Fibroblast of upper back skin (primary cell): Measurements from ENCODE around the gene KRT4.
"Not testable (repeated sequence)": the region's sequence is repeated elsewhere in the genome, so short reads cannot be mapped to it uniquely, and the experiment has no call there.

ENCODE experiments used
- DNase-seq: peaks from one replicate; pipeline ENCODE4 v3.0.0-alpha.2; 2013

KRT4 gene

DNA sequence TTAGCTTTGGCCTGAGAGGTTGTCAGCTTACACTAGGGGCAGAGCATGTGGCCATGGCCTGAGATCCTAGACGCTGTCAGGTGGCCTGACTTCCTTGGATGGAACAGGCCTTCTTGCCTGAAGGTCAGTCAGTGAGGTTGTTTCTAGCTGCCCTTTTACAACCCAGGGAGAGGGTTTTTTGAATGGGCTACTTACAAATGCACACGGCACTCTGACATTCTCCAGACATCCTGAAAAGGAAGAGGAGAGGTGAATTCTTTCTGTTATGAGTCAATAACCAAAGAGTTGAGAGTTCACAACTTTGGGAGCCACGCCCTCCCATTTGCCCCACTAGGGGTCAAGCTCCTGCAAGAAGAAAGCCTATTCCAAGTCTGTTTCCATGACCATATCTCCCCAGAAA is 44.6 kb downstream of the KRT4 start:
- no peak for DNase-seq

DNA sequence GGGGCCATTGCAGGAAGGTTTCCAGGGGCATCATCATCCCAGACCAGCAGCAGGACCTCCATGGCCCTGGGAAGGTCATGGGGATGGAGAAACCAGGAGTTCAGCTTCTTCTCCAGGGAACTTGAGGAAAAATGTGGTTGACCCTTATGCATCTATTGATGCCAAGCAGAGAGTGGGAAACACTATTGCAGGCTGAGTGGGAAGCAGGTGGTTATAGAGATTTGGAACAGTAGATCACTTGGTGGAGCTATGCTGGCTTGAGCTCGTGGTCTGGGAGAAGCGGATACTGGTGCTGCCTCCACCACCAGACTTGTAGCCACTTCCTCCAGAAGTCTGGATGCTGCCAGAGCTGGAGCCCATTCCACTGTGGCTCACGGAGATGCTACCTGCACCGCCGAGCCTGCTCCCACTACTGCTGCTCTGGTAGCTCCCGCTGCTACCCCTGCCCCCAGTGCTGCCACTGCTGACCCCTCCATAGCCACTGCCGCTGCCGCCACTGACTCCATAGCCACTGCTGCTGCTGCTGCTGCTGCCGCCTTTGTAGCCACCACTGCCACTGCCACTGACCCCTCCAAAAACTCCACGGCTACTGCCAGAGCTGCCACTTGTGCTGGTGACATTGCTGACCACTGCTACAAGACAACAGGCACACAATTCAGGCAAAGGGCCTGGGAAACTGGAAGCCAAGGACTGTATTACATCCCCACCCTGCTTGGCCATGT is 45.3 kb downstream of the KRT4 start:
- DNase-seq: no peak

DNA sequence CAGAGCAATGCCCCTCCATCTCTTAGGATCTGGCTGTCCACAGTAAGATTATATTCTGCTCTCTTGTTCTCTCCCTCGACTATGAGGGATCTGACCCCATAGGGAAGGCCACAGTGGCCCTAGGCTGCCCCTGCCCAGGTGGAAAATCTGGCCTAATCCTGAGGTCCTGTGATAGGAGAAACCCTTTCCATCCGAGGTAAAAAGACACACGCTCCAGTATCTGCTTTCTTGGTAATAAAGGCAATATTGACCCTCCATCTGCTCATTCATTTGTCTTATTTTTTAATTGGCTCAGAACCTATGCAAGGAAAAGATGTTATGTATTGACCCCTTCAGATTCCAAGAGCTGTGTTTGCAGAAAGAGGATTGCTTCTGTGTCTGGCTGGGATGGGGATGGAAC is 46.5 kb downstream of the KRT4 start:
- DNase-seq: no peak

DNA sequence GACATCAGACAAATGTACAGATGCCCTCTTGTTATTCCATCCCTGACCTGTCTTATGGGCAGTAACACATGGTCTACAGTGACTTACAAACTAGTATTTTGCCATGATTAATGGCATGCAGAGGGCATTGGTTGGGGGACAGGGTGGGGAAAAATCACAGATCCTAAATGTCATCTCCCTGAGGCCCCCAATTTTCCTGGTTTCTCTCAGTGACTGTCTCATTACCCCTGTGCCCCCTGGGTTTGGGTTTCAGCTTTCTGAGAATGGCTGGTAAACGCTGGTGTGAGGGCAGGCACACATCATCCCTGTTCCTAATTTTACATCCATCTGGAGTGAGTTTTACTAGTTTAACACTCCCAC is 46.9 kb downstream of the KRT4 start:
- no peak for DNase-seq

DNA sequence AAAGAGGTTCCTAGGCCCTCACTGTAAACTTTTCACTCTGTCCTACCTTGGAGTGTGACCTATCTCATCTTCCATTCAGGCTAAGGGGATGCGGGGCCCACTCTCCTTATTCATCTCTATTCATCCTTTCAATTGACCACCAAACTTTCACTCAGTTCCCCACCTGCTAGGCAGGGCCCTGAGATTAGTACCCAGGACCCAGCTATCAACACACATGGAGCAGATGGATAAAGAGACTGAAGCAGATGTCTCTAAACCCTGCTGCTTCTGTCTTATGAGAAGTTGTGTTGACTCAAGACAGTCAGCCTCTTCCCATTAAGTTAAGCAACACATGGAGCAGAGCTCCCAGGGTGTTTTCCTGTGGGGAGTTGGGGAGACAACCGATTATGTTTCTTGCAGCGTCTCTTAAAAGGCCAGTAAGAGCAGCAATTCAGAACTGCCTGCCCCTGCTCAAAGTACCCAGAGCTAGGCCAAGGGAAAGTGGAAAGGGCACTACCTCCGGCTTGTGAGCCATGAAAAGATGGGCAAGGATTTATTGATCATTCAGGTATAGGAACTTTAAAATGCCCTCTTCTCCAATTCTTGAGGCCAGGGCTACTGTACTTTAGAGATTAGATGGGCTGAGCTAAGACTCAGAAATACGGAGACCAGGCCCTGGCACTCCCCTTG is 47.4 kb downstream of the KRT4 start:
- no peak for DNase-seq

DNA sequence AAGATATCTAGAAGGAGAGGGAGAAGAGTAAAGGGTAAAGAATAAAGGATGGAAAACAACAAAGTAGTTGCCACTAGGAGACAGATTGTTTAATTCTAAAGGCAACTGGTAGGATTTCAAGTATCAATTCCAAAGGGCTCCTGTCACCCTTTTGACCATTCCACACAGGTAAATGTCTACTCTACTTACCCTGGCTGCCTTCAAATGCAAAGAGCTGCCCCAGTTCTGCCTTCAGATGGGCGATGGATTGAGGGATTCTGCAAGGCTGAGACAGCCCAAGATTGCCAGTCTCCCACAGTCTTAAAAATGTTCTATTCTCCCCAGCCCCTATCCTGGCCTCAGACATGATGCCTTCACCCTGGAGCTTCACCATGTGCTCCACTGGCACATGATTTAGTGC is 48.2 kb downstream of the KRT4 start:
- no peak for DNase-seq

DNA sequence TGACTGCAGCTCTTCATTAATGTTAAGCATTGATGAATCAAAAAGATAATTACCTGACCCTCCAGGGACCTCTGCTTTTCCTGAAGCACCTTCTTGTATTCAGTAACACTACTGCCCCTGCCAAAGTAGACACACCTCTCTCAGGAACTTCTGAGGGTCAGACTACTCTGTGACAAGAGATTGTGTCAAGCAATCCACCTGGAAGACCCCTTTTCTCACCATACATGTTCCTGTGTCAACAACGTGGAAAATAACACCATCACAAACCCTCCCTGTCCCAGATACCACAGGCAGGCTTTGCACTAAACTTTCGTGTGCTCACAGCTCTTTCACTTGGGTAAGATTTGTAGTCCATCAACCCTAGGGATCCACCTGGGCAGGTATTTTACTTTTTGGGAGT is 49.9 kb downstream of the KRT4 start:
- DNase-seq: no peak

DNA sequence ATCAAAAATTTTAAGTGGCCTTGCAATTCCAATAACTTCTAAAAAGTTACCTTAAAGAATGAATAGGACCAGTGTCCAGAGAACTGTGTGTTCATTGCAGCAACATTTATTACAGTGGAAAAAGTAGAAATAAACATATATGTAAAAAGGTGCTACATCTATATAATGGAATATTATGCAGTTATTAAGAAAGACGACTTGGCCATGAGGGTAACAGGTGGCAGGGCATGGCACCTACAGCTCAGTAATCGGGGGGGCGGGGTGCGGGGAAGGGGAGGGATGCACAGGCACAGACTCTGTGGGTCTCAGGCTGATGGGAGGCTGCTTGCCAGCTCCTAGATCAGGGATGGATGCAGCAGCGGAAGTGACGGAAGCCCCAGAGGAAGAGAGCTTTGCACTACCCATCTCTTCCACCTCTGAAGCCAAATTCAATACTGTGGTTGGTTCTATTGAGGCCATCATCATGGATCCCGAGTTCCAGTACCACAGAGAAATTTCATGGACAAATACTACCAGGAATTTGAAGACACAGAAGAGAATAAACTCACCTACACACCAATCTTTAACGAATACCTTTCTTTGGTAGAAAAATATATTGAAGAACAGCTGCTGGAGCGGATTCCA is 50.8 kb downstream of the KRT4 start:
- DNase-seq: no peak

DNA sequence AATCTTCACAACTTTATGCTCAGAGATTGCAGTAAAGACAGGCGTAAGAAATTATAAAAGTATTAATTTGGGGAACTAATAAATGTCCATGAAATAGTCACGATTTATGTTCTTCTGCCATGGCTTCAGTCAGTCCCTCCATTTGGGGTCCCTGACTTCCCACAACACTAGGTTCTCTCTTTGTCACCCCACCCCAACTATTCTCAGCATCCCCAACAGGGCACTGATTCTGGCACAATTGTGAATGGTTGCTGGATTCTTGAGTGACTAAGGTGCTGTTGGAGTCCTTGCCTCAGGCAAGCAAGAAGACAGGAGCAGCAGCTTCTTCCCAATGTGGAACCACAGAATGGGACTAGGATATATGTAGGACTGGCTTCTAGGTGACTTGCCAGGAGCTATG is 52.1 kb downstream of the KRT4 start:
- no peak for DNase-seq

DNA sequence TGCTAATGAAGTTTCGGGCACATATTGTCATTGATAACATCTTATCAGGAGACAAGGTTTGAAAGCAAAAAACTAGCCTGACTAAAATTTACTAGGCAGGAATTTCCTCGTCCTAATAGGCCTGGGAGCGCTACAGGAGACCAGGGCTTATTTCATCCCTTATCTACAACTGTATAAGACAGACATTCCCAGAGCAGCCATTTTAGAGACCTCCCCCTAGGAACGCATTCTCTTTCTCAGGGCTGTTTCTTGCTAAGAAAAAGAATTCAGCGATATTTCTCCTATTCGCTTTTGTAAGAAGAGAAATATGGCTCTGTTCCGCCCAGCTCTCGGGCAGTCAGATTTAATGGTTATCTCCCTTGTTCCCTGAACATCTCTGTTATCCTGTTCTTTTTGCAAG is 52.7 kb downstream of the KRT4 start:
- DNase-seq: not testable (repeated sequence)

DNA sequence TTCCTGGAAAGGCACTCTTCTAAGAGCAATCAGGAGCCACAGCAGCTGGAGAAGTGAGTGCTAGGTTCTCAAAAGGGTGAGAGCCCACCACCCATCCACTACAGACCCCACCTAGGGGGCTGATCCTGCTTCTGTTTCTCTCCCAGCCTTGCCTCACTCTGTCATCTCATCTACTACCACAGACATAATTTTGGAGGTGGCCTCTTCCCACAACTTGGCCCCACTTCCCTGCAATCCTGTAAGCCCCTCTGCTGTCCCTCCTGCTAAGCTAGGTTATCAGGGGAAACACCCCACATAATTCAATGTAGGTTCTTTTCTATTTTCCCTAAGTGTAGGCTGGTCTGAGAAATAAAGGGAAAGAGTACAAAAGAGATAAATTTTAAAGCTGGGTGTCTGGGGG is 53.3 kb downstream of the KRT4 start:
- no peak for DNase-seq

DNA sequence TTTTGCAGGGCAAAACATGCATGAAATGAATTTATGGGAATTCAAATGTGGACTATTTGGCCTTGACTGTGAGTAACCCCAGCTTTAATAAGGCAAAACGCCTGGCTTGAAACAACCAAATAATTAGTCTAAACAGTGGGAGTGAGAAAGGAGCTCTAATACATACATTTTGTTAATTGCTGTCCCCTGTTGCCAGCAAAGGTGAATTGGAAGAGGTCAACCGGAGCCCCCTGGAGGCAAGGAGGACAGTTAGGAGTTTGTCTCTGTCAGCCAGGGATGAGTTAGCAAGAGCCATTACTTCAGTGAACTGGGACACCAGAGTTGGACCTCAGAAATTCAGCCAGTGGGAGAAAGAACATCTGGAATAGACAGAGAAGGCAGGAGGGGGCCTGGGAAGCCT is 54.2 kb downstream of the KRT4 start:
- no peak for DNase-seq

DNA sequence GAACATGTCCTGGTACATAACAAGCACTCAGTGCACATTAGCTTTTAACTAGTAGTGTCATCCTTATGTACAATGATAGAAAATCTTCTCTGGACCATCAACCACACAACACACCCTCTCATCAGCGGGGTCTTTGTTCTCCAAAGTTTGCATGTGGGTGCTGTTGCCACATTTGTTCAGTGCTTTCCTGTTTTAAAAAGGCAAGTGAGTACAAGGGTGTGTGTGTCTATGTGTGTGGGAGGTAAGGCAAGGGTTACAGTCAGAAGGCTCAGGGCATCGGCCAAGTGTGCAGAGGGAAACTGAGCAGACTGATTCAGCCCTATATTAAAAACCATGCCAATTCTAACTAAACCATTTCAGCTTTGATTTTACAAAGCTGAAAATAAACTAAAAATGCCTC is 54.7 kb downstream of the KRT4 start:
- DNase-seq: no peak

DNA sequence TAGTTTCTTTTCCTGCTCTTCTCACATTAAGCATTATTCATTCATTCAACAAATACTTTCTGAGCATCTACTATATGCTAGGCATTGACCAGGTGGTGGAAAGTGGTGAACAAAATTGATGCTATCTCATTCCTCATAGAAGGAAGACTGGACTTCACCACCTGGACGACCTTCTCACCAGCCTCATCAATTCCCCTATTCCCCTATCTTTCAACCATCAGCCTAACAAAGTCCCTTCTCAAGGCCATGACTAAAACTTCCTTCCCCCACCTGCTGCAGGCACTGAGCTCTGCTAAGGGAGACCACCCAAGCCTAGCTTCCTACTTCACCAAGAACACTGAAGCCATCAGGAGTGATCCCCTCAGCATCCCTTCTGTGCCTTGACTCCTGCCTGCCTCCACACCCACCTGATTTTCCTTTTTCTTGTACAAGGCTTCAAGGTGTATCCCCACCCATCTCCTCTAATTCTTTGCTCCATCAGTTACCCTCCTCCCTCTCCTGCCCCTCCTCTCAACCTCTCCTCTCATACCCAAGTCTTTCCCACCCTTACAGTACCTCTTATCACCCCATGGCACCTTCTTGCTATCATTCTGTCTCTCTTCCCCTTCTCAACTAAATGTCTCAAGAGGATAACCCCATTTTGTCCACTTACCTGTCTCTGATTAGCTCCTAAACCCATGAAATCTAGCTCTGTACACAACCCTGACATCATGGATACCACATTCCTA is 56.3 kb downstream of the KRT4 start:
- DNase-seq: no peak
